H9 (cell line): ENCODE data around the gene CLEC3A. TPM values are rescaled to one million over a fixed set of nuclear protein-coding genes. Genes with fewer than 3 reads are reported as not detected.

ENCODE experiments used
- DNase-seq: peaks from one replicate; pipeline ENCODE4 v3.0.0-alpha.2; 2017
- H2AFZ ChIP-seq: one replicate; pipeline ENCODE4 v1.6.1; 2013; ENCODE audit warnings: mild to moderate bottlenecking, low read length, control low read depth, moderate library complexity
- H2AK5ac ChIP-seq: 2 replicates; pipeline ENCODE4 v1.6.1; 2013; ENCODE audit warnings: low read length, control low read depth, mixed read lengths; ENCODE audit not compliant: insufficient read length
- H2BK120ac ChIP-seq: one replicate; pipeline ENCODE4 v1.6.1; 2013; ENCODE audit warnings: low read depth, mild to moderate bottlenecking, low read length, control low read depth, inconsistent platforms; ENCODE audit not compliant: poor library complexity, severe bottlenecking
- H2BK12ac ChIP-seq: 2 replicates; pipeline ENCODE4 v1.6.1; 2013; ENCODE audit warnings: low read length, control low read depth, mixed read lengths, low read depth; ENCODE audit not compliant: insufficient read length
- H2BK15ac ChIP-seq: 2 replicates; pipeline ENCODE4 v1.6.1; 2013; ENCODE audit warnings: low read depth, low read length, control low read depth
- H2BK20ac ChIP-seq: one replicate; pipeline ENCODE4 v1.6.1; 2013; ENCODE audit warnings: low read depth, mild to moderate bottlenecking, low read length, control low read depth, inconsistent platforms; ENCODE audit not compliant: poor library complexity, severe bottlenecking
- H2BK5ac ChIP-seq: 2 replicates; pipeline ENCODE4 v1.6.1; 2013; ENCODE audit warnings: low read length, control low read depth, mixed read lengths; ENCODE audit not compliant: insufficient read length
- H3K14ac ChIP-seq: 2 replicates; pipeline ENCODE4 v1.6.1; 2013; ENCODE audit warnings: low read length, control low read depth; ENCODE audit not compliant: insufficient read depth
- H3K18ac ChIP-seq: 2 replicates; pipeline ENCODE4 v1.6.1; 2013; ENCODE audit warnings: low read depth, mild to moderate bottlenecking, mixed read lengths, low read length, control low read depth; ENCODE audit not compliant: insufficient read length
- H3K23ac ChIP-seq: 2 replicates; pipeline ENCODE4 v1.6.1; 2013; ENCODE audit warnings: low read length, control low read depth, mixed read lengths, low read depth; ENCODE audit not compliant: insufficient read length
- H3K23me2 ChIP-seq: 2 replicates; pipeline ENCODE4 v1.6.1; 2013; ENCODE audit warnings: low read depth, mild to moderate bottlenecking, mixed read lengths, low read length, control low read depth; ENCODE audit not compliant: insufficient read length, poor library complexity, severe bottlenecking
- H3K27ac ChIP-seq: 2 replicates; pipeline ENCODE4 v1.5.1; 2013; ENCODE audit warnings: low read length, control low read depth, mixed read lengths, low read depth; ENCODE audit not compliant: insufficient read length
- H3K27me3 ChIP-seq: 2 replicates; pipeline ENCODE4 v1.6.1; 2013; ENCODE audit warnings: low read length, control low read depth, inconsistent platforms; ENCODE audit not compliant: insufficient read depth
- H3K4ac ChIP-seq: 2 replicates; pipeline ENCODE4 v1.6.1; 2013; ENCODE audit warnings: low read depth, mild to moderate bottlenecking, control low read depth, inconsistent platforms, low read length, moderate library complexity
- H3K4me1 ChIP-seq: 2 replicates; pipeline ENCODE4 v1.6.1; 2013; ENCODE audit warnings: low read length, control low read depth, inconsistent platforms; ENCODE audit not compliant: insufficient read depth
- H3K4me2 ChIP-seq: 2 replicates; pipeline ENCODE4 v1.6.1; 2013; ENCODE audit warnings: low read length, control low read depth, mixed read lengths; ENCODE audit not compliant: insufficient read length, insufficient read depth
- H3K56ac ChIP-seq: 2 replicates; pipeline ENCODE4 v1.6.1; 2013; ENCODE audit warnings: low read depth, mild to moderate bottlenecking, mixed read lengths, low read length, control low read depth; ENCODE audit not compliant: insufficient read length
- H3K79me1 ChIP-seq: 2 replicates; pipeline ENCODE4 v1.6.1; 2013; ENCODE audit warnings: low read depth, mild to moderate bottlenecking, moderate library complexity, low read length, control low read depth, inconsistent platforms; ENCODE audit not compliant: insufficient read depth, poor library complexity, severe bottlenecking
- H3K79me2 ChIP-seq: 2 replicates; pipeline ENCODE4 v1.6.1; 2013; ENCODE audit warnings: low read length, control low read depth, inconsistent platforms; ENCODE audit not compliant: insufficient read depth
- H3K9ac ChIP-seq: 2 replicates; pipeline ENCODE4 v1.6.1; 2013; ENCODE audit warnings: low read length, control low read depth, mixed read lengths; ENCODE audit not compliant: insufficient read length; ENCODE audit errors: extremely low read depth
- H3K9me3 ChIP-seq: one replicate; pipeline ENCODE4 v1.6.1; 2013; ENCODE audit warnings: low read depth, low read length, inconsistent platforms; ENCODE audit not compliant: control insufficient read depth
- H3T11ph ChIP-seq: one replicate; pipeline ENCODE4 v1.6.1; 2013; ENCODE audit warnings: mild to moderate bottlenecking, low read length, control low read depth, inconsistent platforms
- H4K20me1 ChIP-seq: one replicate; pipeline ENCODE4 v1.6.1; 2013; ENCODE audit not compliant: control insufficient read depth, insufficient read length, insufficient read depth
- H4K5ac ChIP-seq: 2 replicates; pipeline ENCODE4 v1.6.1; 2013; ENCODE audit warnings: low read depth, mild to moderate bottlenecking, mixed read lengths, low read length, control low read depth; ENCODE audit not compliant: insufficient read length
- H4K8ac ChIP-seq: replicated peaks from 2 replicates; pipeline ENCODE4 v1.6.1; 2013; ENCODE audit warnings: low read length, control low read depth, mixed read lengths, low read depth; ENCODE audit not compliant: insufficient read length
- H4K91ac ChIP-seq: 2 replicates; pipeline ENCODE4 v1.6.1; 2013; ENCODE audit warnings: low read depth, mild to moderate bottlenecking, moderate library complexity, mixed read lengths, low read length, control low read depth; ENCODE audit not compliant: insufficient read length
- H3K27ac Mint-ChIP-seq, 3 experiments: 2 replicates in 2 of 3; 3 replicates in 1 of 3; pipeline ENCODE4 v1.8.0; 2020 to 2021; ENCODE audit warnings: mixed read lengths in 3 of 3, mild to moderate bottlenecking in 1 of 3, moderate library complexity in 1 of 3
- H3K27me3 Mint-ChIP-seq: 2 replicates; pipeline ENCODE4 v1.8.0; 2021; ENCODE audit warnings: low read depth, mild to moderate bottlenecking, moderate library complexity, mixed read lengths
- H3K36me3 Mint-ChIP-seq, 3 experiments: 2 replicates in 2 of 3; 3 replicates in 1 of 3; pipeline ENCODE4 v1.8.0; 2020 to 2021; ENCODE audit warnings: low read depth in 3 of 3, mixed read lengths in 3 of 3; ENCODE audit not compliant: insufficient read depth in 1 of 3
- H3K4me1 Mint-ChIP-seq, 2 experiments: 2 replicates each; pipeline ENCODE4 v1.8.0; 2020; ENCODE audit warnings: mixed read lengths in 2 of 2
- H3K4me3 Mint-ChIP-seq, 2 experiments: 2 replicates in 1 of 2; 3 replicates in 1 of 2; pipeline ENCODE4 v1.8.0; 2020 to 2021; ENCODE audit warnings: mild to moderate bottlenecking in 2 of 2, mixed read lengths in 2 of 2, moderate library complexity in 1 of 2
- H3K9me3 Mint-ChIP-seq, 2 experiments: 2 replicates in 1 of 2; 3 replicates in 1 of 2; pipeline ENCODE4 v1.8.0; 2020; ENCODE audit warnings: mild to moderate bottlenecking in 2 of 2, mixed read lengths in 2 of 2, moderate library complexity in 1 of 2
- WGBS: extraction: QIAGEN DNeasy Blood & Tissue Kit; methylation state at CpG from one replicate; pipeline ENCODE4 v1.1.7; 2013; ENCODE audit warnings: missing lambda C conversion rate, low lambda C conversion rate, mixed read lengths; ENCODE audit not compliant: insufficient read length; ENCODE audit errors: extremely low coverage; 5-methylcytosine and 5-hydroxymethylcytosine counted together
- total RNA-seq: library from RNA; stranded (reverse); gene quantifications from 2 replicates; pipeline ENCODE4 v1.2.1, GENCODE V29; 2021
- TF ChIP-seq, protein P1 (sequence below): fragments of 200-600 bp; sonication (generic); conservative IDR thresholded peaks from 3 replicates; pipeline ENCODE4 v1.8.0; 2021; ENCODE audit warnings: antibody characterized with exemption, mild to moderate bottlenecking

Gene CLEC3A
- total RNA-seq, 1 experiment from 2014 or later = not detected

DNA sequence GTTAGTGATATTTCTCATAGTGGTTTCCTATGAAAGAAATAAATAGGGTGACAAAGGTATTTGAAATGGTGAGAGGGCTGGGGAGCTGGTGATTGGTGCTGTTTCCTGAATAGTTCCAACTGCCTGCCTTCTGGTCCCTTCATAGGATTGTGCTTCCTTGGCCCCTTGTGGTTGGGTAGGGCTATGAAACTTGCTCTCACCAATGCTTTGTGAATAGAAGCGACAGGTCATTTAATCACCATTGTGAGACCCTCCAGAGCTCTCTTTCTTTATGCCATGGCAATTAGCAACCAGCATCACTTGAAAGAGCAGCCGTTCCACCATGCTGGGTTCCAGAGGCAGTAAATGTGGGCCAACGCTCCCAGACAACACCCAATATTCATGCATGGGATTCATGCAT is 53.5 kb downstream of the CLEC3A start:
- H3K4me2 ChIP-seq = no peak overlapping the region
- peaks cover 76% of the 10 kb centered on the region for H3K27me3 ChIP-seq
- TF ChIP-seq, protein P1, sequence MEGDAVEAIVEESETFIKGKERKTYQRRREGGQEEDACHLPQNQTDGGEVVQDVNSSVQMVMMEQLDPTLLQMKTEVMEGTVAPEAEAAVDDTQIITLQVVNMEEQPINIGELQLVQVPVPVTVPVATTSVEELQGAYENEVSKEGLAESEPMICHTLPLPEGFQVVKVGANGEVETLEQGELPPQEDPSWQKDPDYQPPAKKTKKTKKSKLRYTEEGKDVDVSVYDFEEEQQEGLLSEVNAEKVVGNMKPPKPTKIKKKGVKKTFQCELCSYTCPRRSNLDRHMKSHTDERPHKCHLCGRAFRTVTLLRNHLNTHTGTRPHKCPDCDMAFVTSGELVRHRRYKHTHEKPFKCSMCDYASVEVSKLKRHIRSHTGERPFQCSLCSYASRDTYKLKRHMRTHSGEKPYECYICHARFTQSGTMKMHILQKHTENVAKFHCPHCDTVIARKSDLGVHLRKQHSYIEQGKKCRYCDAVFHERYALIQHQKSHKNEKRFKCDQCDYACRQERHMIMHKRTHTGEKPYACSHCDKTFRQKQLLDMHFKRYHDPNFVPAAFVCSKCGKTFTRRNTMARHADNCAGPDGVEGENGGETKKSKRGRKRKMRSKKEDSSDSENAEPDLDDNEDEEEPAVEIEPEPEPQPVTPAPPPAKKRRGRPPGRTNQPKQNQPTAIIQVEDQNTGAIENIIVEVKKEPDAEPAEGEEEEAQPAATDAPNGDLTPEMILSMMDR = peak; percentile 24; the same call in 1 of the 3 replicates
- no peaks in the 10 kb centered on the region for H4K20me1 ChIP-seq
- no peak overlapping the region for H3K14ac ChIP-seq
- no peak overlapping the region for H3K56ac ChIP-seq
- H3K23ac ChIP-seq = no peak overlapping the region
- H3K36me3 Mint-ChIP-seq = no peaks in the 10 kb centered on the region
- H3T11ph ChIP-seq = no peak overlapping the region
- H3K9ac ChIP-seq = no peak overlapping the region
- H2BK5ac ChIP-seq = no peak overlapping the region
- H2AFZ ChIP-seq = no peak overlapping the region
- no peak overlapping the region for H2BK15ac ChIP-seq
- no CpG with 5 or more reads among the region's 3 CpGs for WGBS
- H3K27ac Mint-ChIP-seq = no peak overlapping the region
- H3K27ac ChIP-seq = no peak overlapping the region
- H2BK20ac ChIP-seq = no peak overlapping the region
- H3K9me3 ChIP-seq = no peaks in the 10 kb centered on the region
- no peaks in the 10 kb centered on the region for H3K79me1 ChIP-seq
- H3K4me1 Mint-ChIP-seq = peaks cover 15 to 19% of the 10 kb centered on the region in 2 experiments
- no peaks in the 10 kb centered on the region for H3K23me2 ChIP-seq
- peaks cover 0 to 10% of the 10 kb centered on the region in 2 experiments; a peak in 2 of 5 replicates for H3K9me3 Mint-ChIP-seq
- H4K8ac ChIP-seq = no peak overlapping the region
- no peak overlapping the region for H3K18ac ChIP-seq
- H3K4me3 Mint-ChIP-seq = no peak overlapping the region
- H4K91ac ChIP-seq = no peak overlapping the region
- no peak for DNase-seq
- H3K4me1 ChIP-seq = no peaks in the 10 kb centered on the region
- H3K27me3 Mint-ChIP-seq = peaks cover 100% of the 10 kb centered on the region
- no peak overlapping the region for H2BK120ac ChIP-seq
- no peaks in the 10 kb centered on the region for H3K79me2 ChIP-seq
- no peak overlapping the region for H3K4ac ChIP-seq
- no peak overlapping the region for H2BK12ac ChIP-seq
- H4K5ac ChIP-seq = no peak overlapping the region
- H2AK5ac ChIP-seq = no peak overlapping the region
